ENCODE measurements around the gene L3MBTL4. TPM values are rescaled to one million over a fixed set of nuclear protein-coding genes. Genes with fewer than 3 reads are reported as not detected.

Gene L3MBTL4
- total RNA-seq, 1 experiment from 2014 or later: not detected

DNA sequence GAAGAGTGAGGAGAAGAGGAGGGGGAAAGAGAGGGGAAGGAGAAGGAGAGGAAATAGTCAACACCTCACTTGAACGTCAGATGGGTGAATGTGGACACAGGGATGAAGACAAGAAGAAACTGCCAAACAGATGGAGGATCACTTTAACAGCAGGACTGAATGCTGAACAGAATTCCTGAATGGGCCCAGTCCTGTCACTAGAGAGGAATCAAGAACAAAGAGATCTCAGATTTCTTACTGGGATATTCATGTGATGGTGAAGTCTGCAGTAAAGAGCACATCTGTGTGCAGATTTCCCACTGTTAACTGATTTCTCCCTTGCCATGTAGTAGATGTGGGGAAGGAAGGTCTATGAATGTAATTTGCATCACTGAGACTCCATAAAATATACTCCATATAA is 135.4 kb downstream of the L3MBTL4 start:
- no peaks in the 10 kb centered on the region for H3K79me2 ChIP-seq (ENCODE audit: insufficient read depth, low read length)
- intact Hi-C loops (cut with micrococcal nuclease): no loop called here
- H3K4me3 ChIP-seq (replicated peaks in 1 of 2; ENCODE audit: low read depth in 1 of 2, low read length in 2 of 2): no peak overlapping the region
- no peak overlapping the region for H3K4me2 ChIP-seq (ENCODE audit: low read length)
- H2AFZ ChIP-seq (ENCODE audit: low read depth, low read length, poor library complexity, severe bottlenecking): no peak overlapping the region
- H4K20me1 ChIP-seq (ENCODE audit: insufficient read depth): no peaks in the 10 kb centered on the region
- CTCF ChIA-PET: no interaction called here
- H3K36me3 ChIP-seq (ENCODE audit: control insufficient read depth in 1 of 2, insufficient read depth in 2 of 2, low read length in 2 of 2): no peaks in the 10 kb centered on the region
- H3K27me3 ChIP-seq (ENCODE audit: insufficient read depth, low read length): no peaks in the 10 kb centered on the region
- no TSS peak for BruUV-seq (replicated peaks)
- H3K9me2 ChIP-seq (ENCODE audit: insufficient read depth): no peaks in the 10 kb centered on the region
- H3K9me3 ChIP-seq (ENCODE audit: control insufficient read depth in 1 of 2, insufficient read depth in 1 of 2, low read depth in 1 of 2, low read length in 2 of 2): peaks cover 9 to 46% of the 10 kb centered on the region in 2 experiments; a peak in 2 of 4 replicates
- no peaks in the 10 kb centered on the region for H3K4me1 ChIP-seq (ENCODE audit: control insufficient read depth in 1 of 2, insufficient read depth in 2 of 2, low read length in 2 of 2)
- ATAC-seq (no peak), DNase-seq (ENCODE audit: low read depth, low spot score) (no peak)
- no peak overlapping the region for H3K27ac ChIP-seq (ENCODE audit: low read depth, low read length)
- TF ChIP-seq CEBPB (IDR thresholded peaks at IDR 0.05; ENCODE audit: low read depth): no peak
- no peak overlapping the region for H3K9ac ChIP-seq (ENCODE audit: low read length)
- POLR2A ChIA-PET: no interaction called here
- RAD21 ChIA-PET (ENCODE audit: low non-redundant PET in 1 of 2, low total read pairs in 2 of 2, uncharacterized antibody in 2 of 2, unreplicated experiment in 2 of 2): no interaction called here

- intact Hi-C loops (cut with micrococcal nuclease): no loop called here
- Histone ChIP-seq H2AFZ (ENCODE audit: low read depth, low read length, poor library complexity, severe bottlenecking) (no peak overlapping the region), H3K79me2 (ENCODE audit: insufficient read depth, low read length) (no peaks in the 10 kb centered on the region), H3K4me1 (ENCODE audit: control insufficient read depth in 1 of 2, insufficient read depth in 2 of 2, low read length in 2 of 2) (no peaks in the 10 kb centered on the region), H3K36me3 (ENCODE audit: control insufficient read depth in 1 of 2, insufficient read depth in 2 of 2, low read length in 2 of 2) (no peaks in the 10 kb centered on the region), H3K27ac (ENCODE audit: low read depth, low read length) (no peak overlapping the region), H4K20me1 (ENCODE audit: insufficient read depth) (no peaks in the 10 kb centered on the region), H3K9me3 (ENCODE audit: control insufficient read depth in 1 of 2, insufficient read depth in 1 of 2, low read depth in 1 of 2, low read length in 2 of 2) (peaks cover 16 to 30% of the 10 kb centered on the region in 2 experiments; a peak in 2 of 4 replicates), H3K9me2 (ENCODE audit: insufficient read depth) (no peaks in the 10 kb centered on the region), H3K27me3 (ENCODE audit: insufficient read depth, low read length) (no peaks in the 10 kb centered on the region), H3K9ac (ENCODE audit: low read length) (no peak overlapping the region), H3K4me2 (ENCODE audit: low read length) (no peak overlapping the region), H3K4me3 (replicated peaks in 1 of 2; ENCODE audit: low read depth in 1 of 2, low read length in 2 of 2) (no peak overlapping the region)
- DNase-seq (ENCODE audit: low read depth, low spot score) (no peak), ATAC-seq (no peak)
- POLR2A ChIA-PET: no interaction called here
- CTCF ChIA-PET: no interaction called here
- RAD21 ChIA-PET (ENCODE audit: low non-redundant PET in 1 of 2, low total read pairs in 2 of 2, uncharacterized antibody in 2 of 2, unreplicated experiment in 2 of 2): no interaction called here
- no TSS peak for BruUV-seq (replicated peaks)
- TF ChIP-seq, protein P1, sequence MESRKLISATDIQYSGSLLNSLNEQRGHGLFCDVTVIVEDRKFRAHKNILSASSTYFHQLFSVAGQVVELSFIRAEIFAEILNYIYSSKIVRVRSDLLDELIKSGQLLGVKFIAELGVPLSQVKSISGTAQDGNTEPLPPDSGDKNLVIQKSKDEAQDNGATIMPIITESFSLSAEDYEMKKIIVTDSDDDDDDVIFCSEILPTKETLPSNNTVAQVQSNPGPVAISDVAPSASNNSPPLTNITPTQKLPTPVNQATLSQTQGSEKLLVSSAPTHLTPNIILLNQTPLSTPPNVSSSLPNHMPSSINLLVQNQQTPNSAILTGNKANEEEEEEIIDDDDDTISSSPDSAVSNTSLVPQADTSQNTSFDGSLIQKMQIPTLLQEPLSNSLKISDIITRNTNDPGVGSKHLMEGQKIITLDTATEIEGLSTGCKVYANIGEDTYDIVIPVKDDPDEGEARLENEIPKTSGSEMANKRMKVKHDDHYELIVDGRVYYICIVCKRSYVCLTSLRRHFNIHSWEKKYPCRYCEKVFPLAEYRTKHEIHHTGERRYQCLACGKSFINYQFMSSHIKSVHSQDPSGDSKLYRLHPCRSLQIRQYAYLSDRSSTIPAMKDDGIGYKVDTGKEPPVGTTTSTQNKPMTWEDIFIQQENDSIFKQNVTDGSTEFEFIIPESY (IDR thresholded peaks at IDR 0.05; ENCODE audit: extremely low read depth, insufficient replicate concordance, low read length): no peak
- TF ChIP-seq EZH2phosphoT487 (IDR thresholded peaks at IDR 0.05; ENCODE audit: borderline replicate concordance): no peak
- TF ChIP-seq SRF (IDR thresholded peaks at IDR 0.05; ENCODE audit: low read depth): no peak
- TF ChIP-seq YY1 (IDR thresholded peaks at IDR 0.05; ENCODE audit: extremely low read depth, insufficient replicate concordance, low read depth, low read length): no peak
- TF ChIP-seq FOSL1 (IDR thresholded peaks at IDR 0.05; ENCODE audit: low read depth): no peak
- no peak for TF ChIP-seq ZFX (IDR thresholded peaks at IDR 0.05)
- TF ChIP-seq POLR2A (IDR thresholded peaks at IDR 0.05; ENCODE audit: borderline replicate concordance, extremely low read depth, insufficient read depth, insufficient read length): no peak
- no peak for TF ChIP-seq EZH2 (IDR thresholded peaks at IDR 0.05)
- no peak for TF ChIP-seq SIN3A (IDR thresholded peaks at IDR 0.05; ENCODE audit: low read depth)
- no peak for TF ChIP-seq REST (IDR thresholded peaks at IDR 0.05; ENCODE audit: low read depth)
- no peak for TF ChIP-seq EGR1 (IDR thresholded peaks at IDR 0.05; ENCODE audit: low read depth)
- TF ChIP-seq ELF1 (IDR thresholded peaks at IDR 0.05; ENCODE audit: borderline replicate concordance, low read depth): no peak
- TF ChIP-seq TCF7L2 (IDR thresholded peaks at IDR 0.05; ENCODE audit: borderline replicate concordance, extremely low read depth, insufficient read depth, insufficient read length): no peak
- TF ChIP-seq, protein P2, sequence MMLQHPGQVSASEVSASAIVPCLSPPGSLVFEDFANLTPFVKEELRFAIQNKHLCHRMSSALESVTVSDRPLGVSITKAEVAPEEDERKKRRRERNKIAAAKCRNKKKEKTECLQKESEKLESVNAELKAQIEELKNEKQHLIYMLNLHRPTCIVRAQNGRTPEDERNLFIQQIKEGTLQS (IDR thresholded peaks at IDR 0.05): no peak
These were observed 141.3 kb downstream of the L3MBTL4 start for GRCh38 chr18:6273423-6273822.
